Activated naive CD8-positive, alpha-beta T cell (primary cell): ENCODE results near the gene MLLT1.

ENCODE experiments used
- H3K27ac Mint-ChIP-seq: one replicate; pipeline ENCODE4 v1.8.0; 2021; ENCODE audit warnings: mixed read lengths
- H3K27me3 Mint-ChIP-seq: one replicate; pipeline ENCODE4 v1.8.0; 2021; ENCODE audit warnings: mixed read lengths
- H3K36me3 Mint-ChIP-seq: one replicate; pipeline ENCODE4 v1.8.0; 2021; ENCODE audit warnings: mixed read lengths
- H3K4me1 Mint-ChIP-seq: one replicate; pipeline ENCODE4 v1.8.0; 2021; ENCODE audit warnings: low read depth, mixed read lengths
- H3K4me3 Mint-ChIP-seq: one replicate; pipeline ENCODE4 v1.8.0; 2021; ENCODE audit warnings: mild to moderate bottlenecking, mixed read lengths
- H3K9me3 Mint-ChIP-seq: one replicate; pipeline ENCODE4 v1.8.0; 2021; ENCODE audit warnings: low read depth, mixed read lengths

MLLT1 gene

DNA sequence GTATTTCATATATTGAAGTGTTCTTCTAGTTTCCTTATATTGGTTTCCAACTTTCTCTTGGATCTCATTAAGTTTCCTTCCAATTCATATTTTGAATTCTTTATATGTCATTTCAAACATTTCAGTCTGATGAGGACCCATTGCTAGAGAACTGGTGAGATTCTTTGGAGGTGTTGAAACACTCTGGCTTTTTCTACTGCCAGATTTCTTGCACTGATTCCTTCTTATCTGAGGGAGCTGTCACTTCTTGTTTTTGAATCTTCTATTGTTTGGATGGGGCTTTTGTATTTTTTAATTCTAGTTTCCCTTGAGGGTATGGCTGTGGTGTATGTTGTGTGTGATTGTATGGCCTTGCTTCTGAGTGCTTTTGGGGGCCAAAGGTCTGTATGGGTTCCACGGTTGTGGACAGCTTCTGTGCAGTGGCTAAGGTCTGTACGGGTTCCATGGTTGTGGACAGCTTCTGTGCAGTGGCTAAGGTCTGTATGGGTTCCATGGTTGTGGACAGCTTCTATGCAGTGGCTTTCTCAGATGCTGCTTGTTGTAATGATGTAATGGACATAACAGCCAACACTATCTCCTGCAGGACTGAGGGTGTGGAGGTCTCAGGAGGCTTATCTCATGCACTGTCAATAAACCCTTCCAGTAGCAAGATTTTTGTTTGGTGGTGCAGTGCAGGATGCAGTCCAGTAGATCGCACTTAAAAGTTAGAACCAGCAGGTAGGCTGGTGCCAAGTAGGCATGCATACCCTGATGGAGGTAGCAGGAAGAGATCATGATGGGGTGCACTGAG, 107.5 kb downstream of the MLLT1 start:
- Mint-ChIP-seq H3K27me3 (peaks cover 4% of the 10 kb centered on the region), H3K27ac (no peak overlapping the region), H3K4me3 (no peak overlapping the region), H3K9me3 (peaks cover 12% of the 10 kb centered on the region), H3K36me3 (peaks cover 15% of the 10 kb centered on the region), H3K4me1 (no peaks in the 10 kb centered on the region)

DNA sequence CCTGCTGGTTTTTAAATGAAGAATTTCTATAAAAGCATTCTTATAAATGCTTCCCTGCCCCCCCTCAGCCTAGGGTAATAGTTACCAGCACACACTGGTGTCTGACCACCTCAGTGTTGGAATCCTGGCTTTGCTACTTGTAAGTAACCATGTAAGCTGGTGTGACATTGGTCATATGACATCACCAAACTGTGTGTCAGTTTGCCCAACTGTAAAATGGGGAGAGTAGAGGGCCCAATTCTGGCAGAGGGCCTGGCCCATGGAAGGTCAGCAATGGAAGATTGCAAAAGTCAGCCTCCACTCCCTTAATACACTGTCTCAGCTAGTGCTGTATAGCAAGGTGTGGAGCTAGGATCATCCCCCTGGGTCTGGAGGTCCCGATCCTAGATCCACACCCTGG, 112.7 kb downstream of the MLLT1 start:
- H3K36me3 Mint-ChIP-seq = peaks cover 12% of the 10 kb centered on the region
- no peak overlapping the region for H3K4me3 Mint-ChIP-seq
- H3K27me3 Mint-ChIP-seq = no peaks in the 10 kb centered on the region
- H3K27ac Mint-ChIP-seq = no peak overlapping the region
- H3K4me1 Mint-ChIP-seq = peaks cover 6% of the 10 kb centered on the region
- H3K9me3 Mint-ChIP-seq = peaks cover 12% of the 10 kb centered on the region

DNA sequence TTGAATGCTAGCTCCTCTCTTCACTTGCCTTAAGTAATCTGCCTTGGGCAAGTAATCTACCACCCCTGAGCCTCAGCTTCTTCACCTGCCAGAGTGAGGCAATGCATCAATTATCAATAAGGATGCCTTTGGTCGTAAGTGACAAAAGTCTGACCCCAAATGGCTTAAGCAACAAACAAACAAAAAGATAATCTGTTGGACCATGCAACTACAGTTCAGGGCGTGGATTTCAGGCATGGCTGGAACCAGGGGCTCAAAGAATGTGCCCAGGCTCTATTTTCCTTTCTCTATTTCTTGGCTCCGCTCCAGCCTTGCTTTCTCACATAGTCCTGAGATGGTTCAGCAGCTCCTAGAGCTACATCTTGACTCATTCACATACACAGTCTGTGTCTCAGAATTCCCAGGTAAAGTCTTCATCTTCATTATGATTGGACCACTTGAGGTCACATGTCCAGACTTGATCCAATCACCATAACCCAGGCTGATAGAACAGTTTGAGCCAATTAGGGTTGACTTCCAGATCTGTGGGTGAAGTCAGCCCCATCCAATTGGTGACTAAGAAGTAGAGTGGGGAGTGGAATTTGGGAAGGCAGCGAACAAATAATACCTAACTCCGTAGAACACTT, 114.8 kb downstream of the MLLT1 start:
- Mint-ChIP-seq H3K27me3 (no peaks in the 10 kb centered on the region), H3K36me3 (no peaks in the 10 kb centered on the region), H3K4me3 (no peak overlapping the region), H3K4me1 (peaks cover 15% of the 10 kb centered on the region), H3K9me3 (no peaks in the 10 kb centered on the region), H3K27ac (no peak overlapping the region)

DNA sequence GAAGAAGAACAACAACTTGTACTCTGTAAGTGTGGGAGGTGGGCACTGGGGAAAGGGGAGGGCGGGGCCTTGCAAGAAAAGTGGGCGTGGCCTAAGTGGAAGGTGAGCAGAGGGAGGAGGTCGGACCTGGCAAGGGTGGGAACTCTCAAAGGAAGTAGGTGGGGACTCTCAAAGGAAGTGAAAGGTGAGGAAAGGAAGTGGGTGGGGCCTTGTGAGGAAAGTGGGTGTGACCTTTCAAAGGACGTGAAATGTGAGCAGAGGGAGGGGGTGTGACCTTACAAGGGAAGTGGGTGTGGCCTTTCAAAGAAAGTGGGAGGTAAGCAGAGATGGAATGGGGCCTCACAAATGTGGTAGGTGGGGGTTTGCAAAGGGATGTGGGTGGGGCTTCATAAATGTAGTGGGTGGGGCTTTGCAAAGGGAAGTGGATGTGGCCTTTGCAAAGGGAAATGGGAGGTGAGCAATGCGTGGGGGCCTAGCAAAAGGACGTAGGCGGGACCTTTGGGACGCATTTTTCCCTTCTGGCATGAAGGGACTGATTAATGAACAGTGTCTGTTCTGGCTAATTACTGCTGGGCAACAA, 118.4 kb downstream of the MLLT1 start:
- H3K36me3 Mint-ChIP-seq = no peaks in the 10 kb centered on the region
- H3K4me3 Mint-ChIP-seq = no peak overlapping the region
- H3K27ac Mint-ChIP-seq = no peak overlapping the region

More for the DNA sequence above, 118.4 kb downstream of the MLLT1 start:
- Mint-ChIP-seq H3K27me3 (no peaks in the 10 kb centered on the region), H3K9me3 (peaks cover 8% of the 10 kb centered on the region), H3K4me1 (peaks cover 15% of the 10 kb centered on the region)
